Activated CD4-positive, CD25-positive, alpha-beta regulatory T cell treated with anti-CD3 and anti-CD28 coated beads, Interleukin-2, amount 50 U/mL, for 72 hours (primary cell): ENCODE measurements around the gene RPS16.

ENCODE experiments used
- DNase-seq: peaks from one replicate; pipeline ENCODE4 v3.0.0; 2021

The RPS16 gene

GRCh38 chr19:39405958-39406655, 29.6 kb downstream of the RPS16 start:
- DNase-seq, result peak; percentile 80

GRCh38 chr19:39405261-39405957, 30.3 kb downstream of the RPS16 start:
- DNase-seq, result no peak

DNA sequence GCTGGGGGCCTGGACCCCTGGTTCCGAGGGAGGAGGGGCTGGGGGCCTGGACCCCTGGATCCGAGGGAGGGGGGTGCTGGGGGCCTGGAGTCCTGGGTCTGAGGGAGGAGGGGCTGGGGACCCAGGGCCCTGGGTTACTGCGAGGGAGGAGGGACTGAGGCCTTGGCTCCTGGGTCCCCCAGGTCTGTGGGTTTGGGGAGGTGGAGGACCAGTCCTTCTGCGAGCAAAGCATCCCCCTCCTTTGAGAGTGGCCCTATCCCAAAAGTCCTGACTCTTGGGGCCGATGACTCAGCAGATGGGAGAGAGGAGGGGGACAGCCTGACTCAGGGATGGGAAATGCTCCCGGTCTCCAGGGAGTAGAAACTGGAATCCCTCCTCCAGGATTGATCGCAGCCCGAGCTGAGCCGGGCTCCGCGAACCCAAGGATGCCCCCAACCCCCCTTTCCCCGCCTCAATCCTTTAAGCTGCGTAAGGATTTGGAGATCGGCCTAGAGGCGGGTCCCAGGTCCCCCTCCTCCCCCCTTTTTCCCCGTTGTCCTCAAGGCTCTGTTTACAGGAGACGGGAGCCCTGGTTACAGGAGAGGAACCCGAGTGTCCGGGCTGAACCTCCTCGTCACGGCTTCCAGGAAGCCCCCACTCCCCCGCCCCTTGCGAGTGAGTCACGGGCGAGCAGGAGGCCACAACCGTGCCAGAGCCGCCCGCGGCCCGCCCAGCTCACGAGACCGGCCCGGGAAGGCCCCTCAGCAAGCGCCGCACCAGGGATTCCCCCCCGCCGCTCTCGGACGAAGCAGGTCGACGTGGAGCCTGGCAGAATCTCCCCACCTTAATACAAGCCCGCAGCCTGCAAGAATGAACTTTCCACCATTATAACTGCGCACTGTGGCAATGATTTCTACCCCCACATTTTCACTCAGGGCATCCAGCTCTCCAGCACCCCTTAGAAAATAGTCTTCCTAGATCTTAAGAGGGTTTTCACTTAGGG, 32.1 kb downstream of the RPS16 start:
- DNase-seq, result peak; percentile 98

DNA sequence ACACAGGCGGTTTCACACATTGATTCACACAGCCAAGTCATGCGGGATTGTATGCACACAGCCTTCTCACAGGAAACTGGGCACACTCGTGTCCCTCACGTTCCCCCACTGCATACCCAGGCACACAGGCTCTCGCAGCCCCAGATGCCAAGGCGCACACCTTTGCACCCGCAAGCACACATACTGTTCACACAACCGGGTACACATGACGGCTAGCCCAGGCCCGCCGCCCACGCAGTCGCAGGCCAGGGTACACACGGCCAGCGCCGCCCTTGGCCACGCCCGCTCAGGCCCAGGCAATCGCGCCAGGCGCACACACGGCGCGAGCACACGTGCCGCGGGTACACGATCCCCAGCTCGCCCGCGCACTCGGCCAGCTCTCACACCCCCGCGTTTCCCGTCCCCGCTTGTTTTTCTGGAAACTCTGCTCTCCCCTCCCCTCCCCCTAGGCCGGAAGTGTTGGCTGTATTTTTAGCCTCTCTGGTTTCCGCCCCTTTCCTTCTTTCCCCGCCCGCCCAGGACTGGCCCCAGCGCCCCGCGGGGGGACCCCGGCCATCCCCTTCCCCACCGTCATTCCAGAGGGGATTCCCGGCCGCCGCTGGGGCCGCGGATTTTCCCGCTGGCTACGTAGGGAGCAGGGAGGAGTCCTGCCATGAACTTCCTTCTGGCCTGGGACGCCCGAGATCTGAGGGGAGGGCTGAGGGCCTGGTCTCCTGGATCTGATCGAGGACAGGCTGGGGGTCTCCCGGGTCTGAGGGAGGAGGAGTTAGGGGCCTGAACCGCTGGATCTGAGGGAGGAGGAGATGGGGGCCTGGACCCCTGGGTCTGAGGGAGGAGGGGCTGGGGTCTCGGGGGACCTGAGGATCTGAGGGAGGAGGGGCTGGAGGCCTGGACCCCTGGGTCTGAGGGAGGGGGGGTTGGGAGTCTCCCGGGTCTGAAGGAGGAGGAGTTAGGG, 33.1 kb downstream of the RPS16 start:
- DNase-seq, result peak; percentile 79

GRCh38 chr19:39401549-39402345, 34.0 kb downstream of the RPS16 start:
- DNase-seq, result peak; percentile 80

DNA sequence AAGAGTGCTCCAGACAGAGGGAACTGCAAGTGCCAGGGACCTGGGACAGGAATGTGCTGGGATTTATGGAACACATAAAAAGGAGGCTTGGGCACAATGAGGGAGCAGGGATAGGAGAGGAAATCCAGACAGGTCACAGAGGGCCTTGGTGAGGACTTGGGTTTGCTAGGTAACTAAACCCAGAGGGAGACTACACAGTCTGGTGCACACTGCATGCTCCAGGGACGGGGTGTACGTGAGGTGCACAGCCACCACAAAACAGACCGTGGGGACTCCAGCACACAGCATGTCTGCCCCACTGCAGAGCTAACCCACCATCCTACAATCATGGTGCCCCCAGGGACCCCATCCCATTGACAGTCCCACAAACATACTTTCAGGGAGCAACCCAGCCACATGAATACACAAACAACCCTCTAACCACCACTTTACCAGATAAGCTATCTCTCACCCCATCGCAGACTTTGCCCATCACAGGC, 34.6 kb downstream of the RPS16 start:
- no peak for DNase-seq

- no peak for DNase-seq
Measured at GRCh38 chr19:39400061-39400460, 35.7 kb downstream of the RPS16 start.

DNA sequence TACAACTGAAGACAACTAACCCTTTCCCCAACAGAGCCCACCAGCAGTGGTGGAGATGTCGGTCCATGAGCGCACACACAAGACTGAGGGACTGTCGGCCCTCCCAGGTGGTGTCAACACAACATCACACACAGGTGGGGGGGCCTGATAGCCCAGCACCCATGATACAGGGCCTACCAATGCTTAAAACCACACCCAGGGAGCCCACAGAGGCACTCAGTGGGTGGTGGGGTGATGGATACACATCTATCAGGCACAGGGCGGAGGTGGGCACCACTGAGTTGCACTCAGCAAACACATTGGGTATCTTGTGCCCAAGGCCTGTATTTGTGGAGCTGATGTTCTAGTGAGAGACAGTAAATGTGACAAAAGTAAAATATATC, 36.1 kb downstream of the RPS16 start:
- DNase-seq, result no peak

- no peak for DNase-seq
Measured at GRCh38 chr19:39398297-39398864, 37.4 kb downstream of the RPS16 start.

- peak; percentile 95 for DNase-seq
Measured at GRCh38 chr19:39397360-39398296, 38.1 kb downstream of the RPS16 start.

- DNase-seq, result peak; percentile 91
Measured at GRCh38 chr19:39390751-39391437, 44.9 kb downstream of the RPS16 start, which contains the start of the genes MED29 and PAF1. Gene MED29 (plus strand): TSS chr19:39391378. CDS start chr19:39391423, 45 bp downstream. Gene PAF1 (minus strand): TSS chr19:39391106. CDS start chr19:39390864, 242 bp downstream.

DNA sequence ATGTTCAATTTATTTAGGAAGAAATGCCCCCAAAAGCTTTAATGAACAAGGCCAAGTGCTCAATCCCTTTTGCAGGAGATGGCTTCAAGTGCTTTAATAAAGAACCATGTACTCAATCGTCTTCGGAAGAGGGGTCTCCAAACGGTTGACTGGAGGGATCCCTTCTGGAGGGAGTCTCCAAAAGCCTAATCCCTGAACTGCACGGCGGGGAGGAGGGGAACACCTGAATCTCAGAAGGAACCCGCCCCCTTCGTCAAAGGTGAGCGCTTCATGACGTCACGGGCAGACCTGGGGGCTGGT, 45.3 kb downstream of the RPS16 start:
- no peak for DNase-seq

DNA sequence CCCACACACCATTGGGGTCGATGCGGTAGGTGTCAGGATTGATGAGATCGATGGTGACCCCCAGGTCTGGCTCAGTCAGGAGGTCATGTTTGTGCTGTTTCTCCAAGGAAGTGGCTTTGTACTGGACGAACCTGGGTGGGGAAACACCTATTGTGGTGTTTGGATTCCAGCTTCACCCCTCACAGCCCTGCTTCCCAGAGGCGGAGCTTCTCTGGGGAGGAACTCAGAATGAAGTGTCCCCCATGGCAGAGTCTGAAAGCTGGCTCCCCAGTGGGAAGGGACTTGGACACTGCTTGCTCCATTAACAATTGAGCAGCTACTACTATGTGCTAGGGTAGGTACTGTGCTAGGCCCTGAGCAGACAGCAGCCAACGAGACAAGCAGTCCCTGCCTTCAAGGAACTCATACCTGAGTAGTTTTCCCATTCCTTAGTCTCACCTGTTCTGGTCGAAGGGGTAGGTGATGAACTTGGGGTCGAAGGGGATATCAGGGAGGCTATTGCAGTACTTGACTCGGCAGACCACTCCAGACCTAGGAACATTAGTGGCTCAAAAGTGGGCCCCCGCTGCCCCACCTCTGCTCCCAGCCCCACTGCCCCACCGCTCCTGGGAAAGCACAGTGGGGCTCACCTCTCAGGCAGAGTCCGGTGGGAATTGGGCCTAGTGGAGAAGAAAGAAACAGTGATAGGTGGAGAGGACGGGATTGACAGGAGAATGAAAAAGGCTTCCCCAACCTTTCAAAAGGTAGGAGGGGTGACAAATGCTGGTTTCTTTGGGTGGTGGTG, 45.9 kb downstream of the RPS16 start:
- DNase-seq, result no peak

DNA sequence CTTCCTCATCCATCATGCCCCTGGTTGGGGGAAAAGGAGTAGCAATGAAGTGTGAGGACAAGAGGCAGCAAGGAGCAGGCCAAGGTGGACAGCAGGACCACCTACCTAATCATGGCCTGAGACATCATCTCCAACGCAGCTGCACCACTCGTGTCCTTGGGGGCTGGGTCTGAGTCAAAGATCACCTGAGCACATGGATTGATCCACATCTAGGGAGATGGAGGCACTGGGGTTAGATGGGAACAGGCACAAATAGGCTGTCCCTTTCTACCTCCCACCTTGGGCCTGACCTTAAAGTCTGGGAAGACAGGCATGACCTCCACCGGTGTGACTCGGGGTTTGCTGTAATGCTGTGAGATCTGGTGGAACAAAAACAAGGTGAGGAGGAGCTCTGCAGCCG, 47.1 kb downstream of the RPS16 start:
- no peak for DNase-seq

GRCh38 chr19:39386557-39386956, 49.2 kb downstream of the RPS16 start:
- no peak for DNase-seq

DNA sequence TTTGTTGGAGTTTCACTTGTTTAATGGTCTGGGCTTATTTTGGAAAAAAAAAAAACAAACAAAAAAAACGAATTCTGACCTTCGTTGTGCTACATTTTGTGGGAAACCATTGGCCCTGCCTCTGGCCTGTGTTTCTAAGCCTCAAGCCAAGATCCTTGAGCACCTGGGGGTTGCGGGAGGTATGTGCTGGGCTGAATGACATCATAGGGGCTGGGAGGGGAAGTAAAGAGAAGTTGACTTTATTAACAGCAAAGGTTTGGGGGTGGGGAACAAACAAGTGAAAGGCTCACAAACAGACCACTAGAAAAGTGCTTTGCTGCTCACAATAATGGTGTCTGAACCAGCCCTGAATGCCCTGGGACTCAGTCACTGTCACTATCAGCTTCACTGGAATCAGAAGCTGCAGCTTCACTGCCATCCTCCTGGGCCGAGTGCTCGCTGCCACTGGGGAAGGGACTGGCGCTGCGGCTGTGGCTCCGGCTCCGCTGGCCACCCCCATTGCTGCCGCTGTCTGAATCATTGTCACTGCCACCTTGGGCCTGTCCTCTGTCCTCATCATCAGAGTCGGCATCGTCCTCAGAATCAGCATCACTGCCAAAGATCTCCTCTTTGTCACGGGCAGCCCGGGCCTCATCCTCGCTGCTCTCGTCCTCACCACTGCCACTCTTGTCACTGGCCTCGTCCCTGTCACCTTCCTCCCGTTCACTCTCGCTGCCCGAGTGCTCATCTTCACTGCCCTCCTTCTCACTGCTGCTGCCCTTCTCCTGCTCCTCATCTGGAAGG, 49.9 kb downstream of the RPS16 start:
- DNase-seq, result no peak

DNA sequence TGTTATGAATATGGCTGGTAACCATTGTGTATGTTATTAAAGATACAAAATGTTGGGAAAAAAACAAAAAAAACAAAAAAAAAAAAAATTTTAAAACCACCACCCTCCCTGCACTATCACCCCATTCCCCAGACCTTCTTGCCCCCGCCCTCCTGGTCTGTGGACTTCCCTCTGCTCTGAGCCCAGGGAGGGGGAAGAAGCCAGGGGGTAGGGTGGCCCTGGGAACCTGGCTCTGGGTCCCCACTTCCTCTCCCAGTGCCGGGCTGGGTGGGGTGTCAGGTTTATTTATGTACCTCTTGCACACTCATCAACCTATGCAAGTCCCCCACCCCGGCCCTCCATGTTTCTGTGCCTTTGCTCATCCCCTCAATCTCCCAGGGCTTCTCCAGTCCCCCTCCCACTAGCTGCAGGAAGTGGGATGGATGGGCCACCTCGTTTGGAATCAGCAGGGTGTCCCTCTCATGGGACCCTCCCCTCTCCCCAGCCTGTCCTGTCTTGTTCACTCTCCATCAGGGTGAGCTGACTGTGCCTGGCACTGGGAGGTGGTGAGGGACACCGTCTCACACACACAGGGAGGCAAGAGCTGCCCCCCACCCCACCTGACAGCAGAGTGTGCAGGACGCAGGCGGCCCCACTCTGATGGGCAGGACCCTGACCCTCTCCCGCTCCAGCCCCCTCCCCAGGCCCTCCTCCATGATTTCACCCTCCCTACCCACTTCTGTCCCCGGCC, 50.7 kb downstream of the RPS16 start:
- DNase-seq, result no peak
